Activated B cell treated with CpG ODN at 0.5 μM for 24 hours (primary cell): Measurements from ENCODE around the gene LYZL2. TPM values are rescaled to one million over a fixed set of nuclear protein-coding genes. Genes with fewer than 3 reads are reported as not detected.
"Not testable (repeated sequence)": the region's sequence is repeated elsewhere in the genome, so short reads cannot be mapped to it uniquely, and the experiment has no call there.

Experiments used
- ATAC-seq: fragments of 200-7000 bp; cut with Tn5 transposase; one replicate; pipeline ENCODE4 v1.10.0; 2021; ENCODE audit warnings: low read depth, mild to moderate bottlenecking, moderate library complexity
- CTCF ChIA-PET: fragments of 350-600 bp; sonication (Branson Sonifier 250); formaldehyde crosslinking; loops from one replicate; lab custom pipeline; 2021; ENCODE audit warnings: antibody characterized with exemption; lab: Charles Lee
- POLR2A ChIA-PET: fragments of 350-600 bp; sonication (Branson Sonifier 250); formaldehyde crosslinking; loops from one replicate; lab custom pipeline; 2021; ENCODE audit warnings: antibody characterized with exemption; lab: Charles Lee
- DNase-seq: peaks from one replicate; pipeline ENCODE4 v3.0.0; 2022
- H3K27ac Mint-ChIP-seq: one replicate; pipeline ENCODE4 v1.8.0; 2020; ENCODE audit warnings: mixed read lengths
- H3K27me3 Mint-ChIP-seq: one replicate; pipeline ENCODE4 v1.8.0; 2021; ENCODE audit warnings: mixed read lengths
- H3K36me3 Mint-ChIP-seq: one replicate; pipeline ENCODE4 v1.8.0; 2021; ENCODE audit warnings: low read depth, mixed read lengths
- H3K4me1 Mint-ChIP-seq: one replicate; pipeline ENCODE4 v1.8.0; 2021; ENCODE audit warnings: mixed read lengths
- H3K4me3 Mint-ChIP-seq: one replicate; pipeline ENCODE4 v1.8.0; 2020; ENCODE audit warnings: mild to moderate bottlenecking, mixed read lengths
- H3K9me3 Mint-ChIP-seq: one replicate; pipeline ENCODE4 v1.8.0; 2020; ENCODE audit warnings: mixed read lengths
- CTCF ChIP-seq: fragments of 200-600 bp; IDR thresholded peaks from one replicate; pipeline ENCODE4 v1.8.0; 2022; ENCODE audit warnings: antibody characterized with exemption, mild to moderate bottlenecking
- intact Hi-C: fragments of 100-400 bp; cut with micrococcal nuclease; formaldehyde crosslinking; loops from one replicate; pipeline ENCODE4 v1.15.1; 2024
- total RNA-seq: library from RNA; stranded (reverse); gene quantifications from 2 replicates; pipeline ENCODE4 v1.2.3, GENCODE V29; 2022

The LYZL2 gene
- total RNA-seq, 1 donor from 2014 or later: not detected

- Mint-ChIP-seq H3K36me3 (no peaks in the 10 kb centered on the region), H3K27ac (no peak overlapping the region), H3K9me3 (no peaks in the 10 kb centered on the region), H3K4me3 (no peak overlapping the region), H3K27me3 (peaks cover 17% of the 10 kb centered on the region), H3K4me1 (no peaks in the 10 kb centered on the region)
- POLR2A ChIA-PET: no interaction called here
- CTCF ChIA-PET: no interaction called here
- DNase-seq (no peak), ATAC-seq (no peak)
- TF ChIP-seq CTCF: no peak
- intact Hi-C loops: no loop called here
Measured at GRCh38 chr10:30625080-30625479, 4.5 kb downstream of the LYZL2 start.

GRCh38 chr10:30619966-30620365 lies 9.6 kb downstream of the LYZL2 start:
- no peak for ATAC-seq
- ChIA-PET CTCF (no interaction called here), POLR2A (no interaction called here)
- intact Hi-C loops: no loop called here
- Mint-ChIP-seq H3K4me3 (no peak overlapping the region), H3K9me3 (no peaks in the 10 kb centered on the region), H3K27me3 (peaks cover 14% of the 10 kb centered on the region), H3K36me3 (no peaks in the 10 kb centered on the region), H3K27ac (no peak overlapping the region), H3K4me1 (no peaks in the 10 kb centered on the region)
- DNase-seq: no peak
- TF ChIP-seq CTCF: no peak

- intact Hi-C loops: no loop called here
- no peak overlapping the region for H3K4me3 Mint-ChIP-seq
- POLR2A ChIA-PET: no interaction called here
- H3K27ac Mint-ChIP-seq: no peak overlapping the region
- no peak for TF ChIP-seq CTCF
- DNase-seq (no peak), ATAC-seq (no peak)
- no peaks in the 10 kb centered on the region for H3K4me1 Mint-ChIP-seq
- H3K9me3 Mint-ChIP-seq: no peaks in the 10 kb centered on the region
- no peaks in the 10 kb centered on the region for H3K36me3 Mint-ChIP-seq
- CTCF ChIA-PET: no interaction called here
- H3K27me3 Mint-ChIP-seq: peaks cover 22% of the 10 kb centered on the region
Measured at GRCh38 chr10:30617070-30617469, 12.5 kb downstream of the LYZL2 start.

- CTCF ChIA-PET, intact Hi-C loops: not testable (repeated sequence)
- H3K27me3 Mint-ChIP-seq: peaks cover 30% of the 10 kb centered on the region
Measured at GRCh38 chr10:30611041-30611440, 18.5 kb downstream of the LYZL2 start.

GRCh38 chr10:30607814-30608213 lies 21.7 kb downstream of the LYZL2 start:
- ATAC-seq (no peak), DNase-seq (no peak)
- intact Hi-C loops: no loop called here
- ChIA-PET POLR2A (no interaction called here), CTCF (no interaction called here)
- Mint-ChIP-seq H3K4me1 (peaks cover 2% of the 10 kb centered on the region), H3K9me3 (peaks cover 4% of the 10 kb centered on the region), H3K27me3 (peaks cover 33% of the 10 kb centered on the region), H3K36me3 (no peaks in the 10 kb centered on the region), H3K4me3 (no peak overlapping the region), H3K27ac (no peak overlapping the region)
- no peak for TF ChIP-seq CTCF

More at GRCh38 chr10:30611041-30611440, 18.5 kb downstream of the LYZL2 start:
- ATAC-seq, POLR2A ChIA-PET, H3K9me3 Mint-ChIP-seq, H3K36me3 Mint-ChIP-seq, H3K27ac Mint-ChIP-seq, H3K4me3 Mint-ChIP-seq, H3K4me1 Mint-ChIP-seq, DNase-seq: not testable (repeated sequence)

- CTCF ChIA-PET: no interaction called here
- no peak for ATAC-seq
- Mint-ChIP-seq H3K4me1 (peaks cover 2% of the 10 kb centered on the region), H3K27ac (no peak overlapping the region), H3K4me3 (no peak overlapping the region), H3K27me3 (peaks cover 27% of the 10 kb centered on the region), H3K36me3 (no peaks in the 10 kb centered on the region), H3K9me3 (peaks cover 4% of the 10 kb centered on the region)
- DNase-seq: no peak
- POLR2A ChIA-PET: interaction anchor here (0.6 kb wide), 1 partner anchor 9 kb away, joined by 3 read pairs; no protein-coding TSS in a partner anchor
- no peak for TF ChIP-seq CTCF
- intact Hi-C loops: no loop called here
Measured at GRCh38 chr10:30606313-30606712, 23.2 kb downstream of the LYZL2 start.

- H3K4me1 Mint-ChIP-seq, H3K27ac Mint-ChIP-seq, H3K4me3 Mint-ChIP-seq, POLR2A ChIA-PET, H3K9me3 Mint-ChIP-seq, DNase-seq, H3K36me3 Mint-ChIP-seq, ATAC-seq, intact Hi-C loops: not testable (repeated sequence)
- peaks cover 25% of the 10 kb centered on the region for H3K27me3 Mint-ChIP-seq
- CTCF ChIA-PET: interaction anchor here (0.7 kb wide), 1 partner anchor 14 kb away, joined by 3 read pairs; no protein-coding TSS in a partner anchor
Measured at GRCh38 chr10:30605341-30606121, 24.0 kb downstream of the LYZL2 start.
